A673 (cell line): ENCODE measurements around the gene CLEC16A. TPM values are rescaled to one million over a fixed set of nuclear protein-coding genes. Genes with fewer than 3 reads are reported as not detected.

Experiments used
- BruUV-seq: library from RNA; stranded (reverse); fragments of 400-500 nt; replicated peaks from 2 replicates; lab custom pipeline; 2021; lab: Mats Ljungman, UMichigan
- CTCF ChIA-PET: fragments of 300-600 bp; sonication (Branson Sonifier 250); formaldehyde crosslinking; loops from one replicate; lab custom pipeline; 2022; ENCODE audit warnings: antibody characterized with exemption; lab: Charles Lee
- POLR2A ChIA-PET: fragments of 300-600 bp; sonication (Branson Sonifier 250); formaldehyde crosslinking; loops from one replicate; lab custom pipeline; 2022; ENCODE audit warnings: antibody characterized with exemption; ENCODE audit not compliant: low non-redundant PET; lab: Charles Lee
- DNase-seq: peaks from one replicate; pipeline ENCODE4 v3.0.0-alpha.2; 2015; ENCODE audit warnings: low spot score
- H3K27ac ChIP-seq: fragments of 200-600 bp; sonication (generic); 2 replicates; pipeline ENCODE4 v1.5.1; 2016; ENCODE audit warnings: mixed run types, low read depth, mild to moderate bottlenecking, mixed read lengths, antibody characterized with exemption, low read length; ENCODE audit not compliant: poor library complexity, severe bottlenecking
- H3K27me3 ChIP-seq: fragments of 200-600 bp; sonication (generic); replicated peaks from 2 replicates; pipeline ENCODE4 v1.6.1; 2017; ENCODE audit warnings: mixed run types, low read depth, mild to moderate bottlenecking, mixed read lengths, antibody characterized with exemption, low read length; ENCODE audit not compliant: insufficient read depth, poor library complexity
- H3K36me3 ChIP-seq: fragments of 200-600 bp; sonication (generic); 2 replicates; pipeline ENCODE4 v1.6.1; 2016; ENCODE audit warnings: mixed run types, mild to moderate bottlenecking, mixed read lengths, antibody characterized with exemption, low read length; ENCODE audit not compliant: insufficient read depth, poor library complexity, severe bottlenecking
- H3K4me1 ChIP-seq: fragments of 200-600 bp; sonication (generic); 2 replicates; pipeline ENCODE4 v1.6.1; 2017; ENCODE audit warnings: mixed run types, mild to moderate bottlenecking, mixed read lengths, antibody characterized with exemption, low read length; ENCODE audit not compliant: insufficient read depth, poor library complexity, severe bottlenecking
- H3K4me3 ChIP-seq: fragments of 200-600 bp; sonication (generic); 2 replicates; pipeline ENCODE4 v1.5.1; 2016; ENCODE audit warnings: low read depth, mixed run types, mild to moderate bottlenecking, mixed read lengths, low read length; ENCODE audit not compliant: poor library complexity, severe bottlenecking
- H3K9me3 ChIP-seq: fragments of 200-600 bp; sonication (generic); 2 replicates; pipeline ENCODE4 v1.6.1; 2016; ENCODE audit warnings: mixed run types, low read depth, mild to moderate bottlenecking, mixed read lengths, antibody characterized with exemption, low read length; ENCODE audit not compliant: poor library complexity, severe bottlenecking
- EZH2 ChIP-seq: fragments of 200-600 bp; sonication (generic); IDR thresholded peaks from 2 replicates; pipeline ENCODE4 v1.6.1; 2017; ENCODE audit warnings: borderline replicate concordance, low read depth, mild to moderate bottlenecking, mixed read lengths, antibody characterized with exemption, low read length; ENCODE audit not compliant: poor library complexity, severe bottlenecking
- intact Hi-C: fragments of 100-400 bp; cut with micrococcal nuclease; formaldehyde crosslinking; loops from one replicate; pipeline ENCODE4 v1.10.0; 2022; ENCODE audit not compliant: unreplicated experiment
- total RNA-seq: library from RNA; stranded (reverse); gene quantifications from 2 replicates; pipeline ENCODE4 v1.2.3, GENCODE V29; 2021
- TF ChIP-seq, protein P1 (sequence below): fragments of 300-800, 200-600 bp; sonication (generic); conservative IDR thresholded peaks from 2 replicates; pipeline ENCODE4 v1.5.1; 2017; ENCODE audit warnings: low read depth, mild to moderate bottlenecking, antibody characterized with exemption, low read length, moderate library complexity, mixed read lengths

CLEC16A gene
- total RNA-seq, 1 experiment from 2014 or later, result 23.4 TPM

DNA sequence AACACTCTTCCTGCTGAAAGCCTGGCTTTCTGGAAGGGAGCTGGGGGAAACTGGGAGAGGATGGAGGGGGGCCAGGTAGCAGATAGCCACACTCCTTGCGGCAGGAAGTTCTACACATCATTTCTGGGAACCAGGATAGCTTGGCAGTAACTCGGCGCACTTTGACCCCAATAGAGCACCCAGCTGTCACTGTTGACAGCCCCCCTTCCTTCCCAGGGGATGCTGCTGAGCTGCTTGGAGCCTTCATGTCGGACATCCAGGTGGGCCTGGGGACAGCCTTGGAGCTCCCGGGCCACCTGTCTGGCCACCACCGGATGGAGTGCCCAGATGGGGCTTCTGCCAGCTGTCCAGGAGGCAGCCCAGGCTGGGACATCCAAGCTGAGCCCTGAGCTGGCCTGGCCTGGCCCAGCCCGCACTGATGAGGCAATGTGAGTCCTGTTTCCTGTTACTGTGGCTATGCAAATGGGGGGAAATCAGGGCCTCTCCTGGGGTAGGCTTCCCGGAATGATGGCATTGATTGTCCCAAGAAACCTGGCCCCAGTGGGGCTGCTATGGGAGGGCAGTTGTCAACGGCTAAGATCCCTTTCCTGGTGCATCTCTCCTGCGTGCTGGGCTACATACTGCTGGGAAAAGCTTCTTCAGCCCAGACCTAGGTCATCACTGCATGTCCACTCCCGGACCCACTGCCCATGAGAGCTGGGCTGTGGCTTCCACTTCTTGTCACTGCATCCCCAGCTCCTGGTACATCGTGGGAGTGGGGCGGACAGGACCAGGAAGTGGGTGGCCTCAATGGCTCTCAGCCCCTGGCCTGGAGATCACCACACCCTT, 261.6 kb downstream of the CLEC16A start:
- TF ChIP-seq EZH2, result no peak
- TF ChIP-seq, protein P1, sequence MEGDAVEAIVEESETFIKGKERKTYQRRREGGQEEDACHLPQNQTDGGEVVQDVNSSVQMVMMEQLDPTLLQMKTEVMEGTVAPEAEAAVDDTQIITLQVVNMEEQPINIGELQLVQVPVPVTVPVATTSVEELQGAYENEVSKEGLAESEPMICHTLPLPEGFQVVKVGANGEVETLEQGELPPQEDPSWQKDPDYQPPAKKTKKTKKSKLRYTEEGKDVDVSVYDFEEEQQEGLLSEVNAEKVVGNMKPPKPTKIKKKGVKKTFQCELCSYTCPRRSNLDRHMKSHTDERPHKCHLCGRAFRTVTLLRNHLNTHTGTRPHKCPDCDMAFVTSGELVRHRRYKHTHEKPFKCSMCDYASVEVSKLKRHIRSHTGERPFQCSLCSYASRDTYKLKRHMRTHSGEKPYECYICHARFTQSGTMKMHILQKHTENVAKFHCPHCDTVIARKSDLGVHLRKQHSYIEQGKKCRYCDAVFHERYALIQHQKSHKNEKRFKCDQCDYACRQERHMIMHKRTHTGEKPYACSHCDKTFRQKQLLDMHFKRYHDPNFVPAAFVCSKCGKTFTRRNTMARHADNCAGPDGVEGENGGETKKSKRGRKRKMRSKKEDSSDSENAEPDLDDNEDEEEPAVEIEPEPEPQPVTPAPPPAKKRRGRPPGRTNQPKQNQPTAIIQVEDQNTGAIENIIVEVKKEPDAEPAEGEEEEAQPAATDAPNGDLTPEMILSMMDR, result no peak
- H3K27me3 ChIP-seq, result no peaks in the 10 kb centered on the region
- ChIA-PET POLR2A (no interaction called here), CTCF (no interaction called here)
- intact Hi-C loops, result no loop called here
- no TSS peak for BruUV-seq
- no peaks in the 10 kb centered on the region for H3K36me3 ChIP-seq
- DNase-seq, result no peak
- peaks cover 9% of the 10 kb centered on the region for H3K4me1 ChIP-seq
- no peak overlapping the region for H3K4me3 ChIP-seq
- no peak overlapping the region for H3K27ac ChIP-seq
- no peaks in the 10 kb centered on the region for H3K9me3 ChIP-seq

DNA sequence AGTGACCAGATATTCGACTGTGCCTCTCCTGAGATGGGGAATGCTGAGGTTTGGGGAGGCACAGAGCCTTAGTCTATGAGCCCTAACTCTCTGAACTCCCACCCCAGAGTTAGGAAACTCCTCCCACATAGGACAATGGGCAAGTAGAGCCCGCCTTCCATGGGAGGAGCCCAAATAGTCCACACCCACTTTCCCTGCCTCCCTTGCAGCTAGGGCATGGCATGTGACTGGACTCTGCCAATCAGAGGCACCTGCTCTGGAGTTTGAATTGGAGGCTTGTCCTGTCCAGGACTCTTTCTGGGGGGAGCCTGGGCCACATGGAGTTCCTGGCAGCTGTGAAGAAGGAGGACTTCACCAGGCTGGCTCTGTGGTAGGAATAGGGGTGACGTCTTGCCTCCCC, 263.3 kb downstream of the CLEC16A start:
- no peak for DNase-seq
- CTCF ChIA-PET, result no interaction called here
- intact Hi-C loops, result no loop called here
- Histone ChIP-seq H3K4me3 (no peak overlapping the region), H3K9me3 (no peaks in the 10 kb centered on the region), H3K4me1 (peaks cover 2% of the 10 kb centered on the region), H3K36me3 (no peaks in the 10 kb centered on the region), H3K27ac (no peak overlapping the region), H3K27me3 (no peaks in the 10 kb centered on the region)
- no TSS peak for BruUV-seq
- TF ChIP-seq EZH2, result no peak
- TF ChIP-seq, protein P1, result no peak
- POLR2A ChIA-PET, result no interaction called here

DNA sequence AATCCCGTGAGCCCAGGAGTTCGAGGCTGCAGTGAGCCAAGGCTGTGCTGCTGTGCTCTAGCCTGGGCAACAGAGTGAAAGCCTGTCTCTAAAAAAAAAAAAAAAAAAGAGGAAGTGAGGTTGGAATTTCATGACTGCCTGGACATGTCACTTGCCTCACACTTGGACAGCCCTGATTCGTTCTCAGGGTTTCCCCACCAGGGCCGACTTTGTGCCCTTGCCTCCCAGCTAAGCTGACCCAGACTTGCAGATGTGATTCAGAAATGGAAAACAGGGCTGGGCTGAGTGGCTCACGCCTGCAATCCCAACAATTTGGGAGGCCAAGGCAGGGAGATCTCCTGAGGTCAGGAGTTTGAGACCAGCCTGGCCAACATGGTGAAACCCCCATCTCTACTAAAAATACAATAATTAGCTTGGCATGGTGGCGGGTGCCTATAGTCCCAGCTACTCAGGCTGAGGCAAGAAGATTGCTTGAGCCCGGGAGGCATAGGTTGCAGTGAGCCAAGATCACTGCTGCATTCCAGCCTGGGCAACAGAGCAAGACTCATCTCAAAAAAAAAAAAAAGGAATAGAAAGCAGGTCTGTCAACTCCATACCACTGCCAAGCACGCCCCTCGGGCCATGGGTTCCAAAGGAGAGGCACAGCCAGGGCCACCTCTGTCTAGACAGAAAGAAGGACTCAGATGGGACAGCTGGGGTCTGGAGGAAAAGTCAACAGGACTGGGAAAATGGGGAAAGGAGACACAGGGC, 264.7 kb downstream of the CLEC16A start:
- Histone ChIP-seq H3K27ac (no peak overlapping the region), H3K9me3 (no peaks in the 10 kb centered on the region), H3K36me3 (no peaks in the 10 kb centered on the region), H3K4me1 (no peaks in the 10 kb centered on the region), H3K27me3 (no peaks in the 10 kb centered on the region), H3K4me3 (no peak overlapping the region)
- no TSS peak for BruUV-seq
- DNase-seq, result no peak
- ChIA-PET CTCF (no interaction called here), POLR2A (no interaction called here)
- intact Hi-C loops, result no loop called here
- TF ChIP-seq EZH2, result no peak
- TF ChIP-seq, protein P1, result no peak
